ENCODE data around the gene CACNA1I. TPM values are rescaled to one million over a fixed set of nuclear protein-coding genes. Genes with fewer than 3 reads are reported as not detected.

Gene CACNA1I
- total RNA-seq, 6 experiments from 2014 or later = 0.06 TPM; not detected in 5

DNA sequence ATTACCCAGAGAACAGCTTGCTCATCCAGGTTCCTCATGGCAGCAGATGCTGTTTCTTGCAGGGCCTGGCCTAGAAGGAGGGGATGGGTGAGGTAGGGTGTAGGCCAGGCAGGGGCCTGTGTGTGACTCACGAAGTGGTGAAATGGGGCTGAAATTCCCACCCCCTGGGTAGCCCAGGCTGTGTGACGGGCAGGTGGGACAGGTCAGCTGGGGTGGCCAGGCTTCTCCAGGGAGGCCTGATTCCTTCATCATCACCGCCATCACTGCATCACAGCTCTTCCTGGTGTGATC, 83.2 kb downstream of the CACNA1I start:
- 80% methylated on average over 1 of the region's 3 CpGs for WGBS (ENCODE audit: insufficient coverage, low coverage, low lambda C conversion rate, missing lambda C conversion rate)
- Histone ChIP-seq H3K4me3 (no peak overlapping the region), H3K9me3 (no peaks in the 10 kb centered on the region), H3K27ac (no peak overlapping the region), H3K36me3 (no peaks in the 10 kb centered on the region), H3K4me1 (no peaks in the 10 kb centered on the region), H3K27me3 (no peaks in the 10 kb centered on the region)
- TF ChIP-seq, protein P1, sequence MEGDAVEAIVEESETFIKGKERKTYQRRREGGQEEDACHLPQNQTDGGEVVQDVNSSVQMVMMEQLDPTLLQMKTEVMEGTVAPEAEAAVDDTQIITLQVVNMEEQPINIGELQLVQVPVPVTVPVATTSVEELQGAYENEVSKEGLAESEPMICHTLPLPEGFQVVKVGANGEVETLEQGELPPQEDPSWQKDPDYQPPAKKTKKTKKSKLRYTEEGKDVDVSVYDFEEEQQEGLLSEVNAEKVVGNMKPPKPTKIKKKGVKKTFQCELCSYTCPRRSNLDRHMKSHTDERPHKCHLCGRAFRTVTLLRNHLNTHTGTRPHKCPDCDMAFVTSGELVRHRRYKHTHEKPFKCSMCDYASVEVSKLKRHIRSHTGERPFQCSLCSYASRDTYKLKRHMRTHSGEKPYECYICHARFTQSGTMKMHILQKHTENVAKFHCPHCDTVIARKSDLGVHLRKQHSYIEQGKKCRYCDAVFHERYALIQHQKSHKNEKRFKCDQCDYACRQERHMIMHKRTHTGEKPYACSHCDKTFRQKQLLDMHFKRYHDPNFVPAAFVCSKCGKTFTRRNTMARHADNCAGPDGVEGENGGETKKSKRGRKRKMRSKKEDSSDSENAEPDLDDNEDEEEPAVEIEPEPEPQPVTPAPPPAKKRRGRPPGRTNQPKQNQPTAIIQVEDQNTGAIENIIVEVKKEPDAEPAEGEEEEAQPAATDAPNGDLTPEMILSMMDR (IDR thresholded peaks at IDR 0.05) = no peak
- no peak for TF ChIP-seq POLR2A (IDR thresholded peaks at IDR 0.05)
- DNase-seq = no peak
- ATAC-seq = no peak
- intact Hi-C loops (cut with DNase I) = no loop called here

DNA sequence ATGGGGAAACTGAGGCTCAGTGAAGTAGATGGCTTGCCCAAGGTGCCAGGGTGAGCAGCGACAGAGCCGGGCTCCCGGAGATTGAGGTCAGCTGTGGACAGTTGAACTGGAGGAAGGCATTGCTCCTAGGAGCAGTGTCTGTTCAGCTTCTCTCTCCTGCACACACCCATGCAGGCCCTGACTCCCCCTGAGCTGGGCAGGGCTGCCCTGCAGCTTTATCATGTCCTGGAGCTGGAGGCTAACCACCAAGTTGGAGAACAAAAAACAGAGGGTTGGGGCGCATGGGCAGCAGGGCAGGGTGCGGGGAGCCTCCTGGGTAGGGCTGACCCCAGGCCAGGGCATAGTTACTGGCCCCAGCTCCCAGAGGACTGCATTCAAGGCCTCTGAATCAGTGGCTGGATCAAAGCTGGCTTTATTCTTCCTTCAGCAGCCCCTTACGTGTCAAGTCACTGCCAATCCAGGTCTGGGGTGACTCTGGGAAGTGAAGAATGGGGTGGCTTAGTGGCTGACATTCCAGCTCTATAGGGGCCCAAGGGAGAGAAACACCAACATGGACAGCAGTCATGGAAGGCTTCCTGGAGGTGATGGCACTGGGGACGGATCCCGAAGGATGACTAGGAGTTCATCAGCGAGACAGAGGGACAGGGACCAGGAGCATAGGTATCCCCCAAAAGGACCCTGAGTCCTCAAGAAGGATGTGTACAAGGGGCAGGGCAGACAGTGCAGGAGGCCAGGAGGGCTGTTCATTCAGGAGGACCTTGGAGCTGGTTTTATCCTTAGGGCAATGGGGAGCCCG, 83.8 kb downstream of the CACNA1I start:
- no peaks in the 10 kb centered on the region for H3K36me3 ChIP-seq
- no peaks in the 10 kb centered on the region for H3K9me3 ChIP-seq
- 67% methylated on average over 2 of the region's 10 CpGs for WGBS (ENCODE audit: insufficient coverage, low coverage, low lambda C conversion rate, missing lambda C conversion rate)
- no peaks in the 10 kb centered on the region for H3K4me1 ChIP-seq
- ATAC-seq = no peak
- no peak for DNase-seq
- no peak overlapping the region for H3K27ac ChIP-seq
- intact Hi-C loops (cut with DNase I) = no loop called here
- H3K4me3 ChIP-seq = no peak overlapping the region
- TF ChIP-seq, protein P1 (IDR thresholded peaks at IDR 0.05) = no peak
- no peak for TF ChIP-seq POLR2A (IDR thresholded peaks at IDR 0.05)
- H3K27me3 ChIP-seq = no peaks in the 10 kb centered on the region

DNA sequence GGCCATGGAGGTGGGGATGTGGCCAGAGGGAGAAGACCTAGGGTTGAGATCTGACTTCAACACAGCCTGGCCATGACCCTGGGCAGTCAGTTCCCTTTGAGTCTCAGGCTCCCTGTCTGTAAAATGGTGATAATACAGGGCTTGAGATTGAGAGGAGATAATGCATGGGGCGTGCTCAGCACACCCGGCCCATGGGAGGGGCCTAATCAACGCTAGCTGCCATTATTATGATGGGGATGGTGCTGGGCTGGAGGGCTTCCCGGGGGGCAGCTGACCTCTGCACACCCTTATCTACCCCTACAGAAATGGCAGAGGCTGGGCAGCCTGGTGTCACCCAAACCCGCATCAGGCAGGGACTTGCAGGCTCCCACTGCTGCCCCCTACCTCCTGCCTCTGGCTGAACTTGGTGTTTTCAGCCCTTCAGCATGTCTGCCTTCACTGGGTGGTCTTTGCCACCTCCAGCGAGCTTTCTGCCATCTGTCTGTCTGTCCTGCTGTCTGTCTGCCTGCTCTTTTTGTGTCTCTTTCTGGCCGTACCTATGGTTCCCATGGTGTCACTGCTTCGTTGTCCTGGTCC, 84.5 kb downstream of the CACNA1I start:
- Histone ChIP-seq H3K27ac (no peak overlapping the region), H3K27me3 (no peaks in the 10 kb centered on the region), H3K36me3 (no peaks in the 10 kb centered on the region), H3K4me1 (no peaks in the 10 kb centered on the region), H3K9me3 (no peaks in the 10 kb centered on the region), H3K4me3 (no peak overlapping the region)
- intact Hi-C loops (cut with DNase I) = no loop called here
- no peak for TF ChIP-seq POLR2A (IDR thresholded peaks at IDR 0.05)
- TF ChIP-seq, protein P1 (IDR thresholded peaks at IDR 0.05) = no peak
- 37% methylated on average over 3 of the region's 8 CpGs for WGBS (ENCODE audit: insufficient coverage, low coverage, low lambda C conversion rate, missing lambda C conversion rate)
- ATAC-seq (no peak), DNase-seq (no peak)

DNA sequence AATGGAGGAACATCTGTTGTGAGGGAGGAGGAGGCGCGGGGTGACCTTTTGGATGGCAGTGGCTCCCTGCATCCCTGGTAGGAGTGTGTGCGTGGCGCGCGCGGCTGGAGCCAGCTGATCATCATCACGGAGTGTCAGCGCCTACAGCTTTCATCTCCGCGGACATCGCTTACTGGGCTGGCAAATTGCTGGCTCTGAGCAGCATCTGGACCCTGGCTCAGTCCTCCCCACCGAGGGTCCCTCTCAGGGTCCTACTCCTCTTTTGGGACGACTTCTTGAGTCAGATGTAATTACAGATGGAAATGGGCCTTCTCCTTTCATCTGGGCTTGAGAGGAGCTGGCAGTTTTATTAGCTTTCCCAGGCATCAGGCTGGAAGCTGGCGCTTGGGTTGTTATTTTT, 85.3 kb downstream of the CACNA1I start:
- ATAC-seq = no peak
- H3K36me3 ChIP-seq = no peaks in the 10 kb centered on the region
- DNase-seq = no peak
- no peak overlapping the region for H3K27ac ChIP-seq
- no peaks in the 10 kb centered on the region for H3K27me3 ChIP-seq
- H3K4me1 ChIP-seq = no peaks in the 10 kb centered on the region
- H3K4me3 ChIP-seq = no peak overlapping the region
- 45% methylated on average over 7 of the region's 15 CpGs for WGBS (ENCODE audit: insufficient coverage, low coverage, low lambda C conversion rate, missing lambda C conversion rate)
- TF ChIP-seq POLR2A (IDR thresholded peaks at IDR 0.05) = no peak
- TF ChIP-seq, protein P1 (IDR thresholded peaks at IDR 0.05) = no peak
- intact Hi-C loops (cut with DNase I) = no loop called here
- H3K9me3 ChIP-seq = no peaks in the 10 kb centered on the region
